ENCODE data around the gene MAVS. TPM values are rescaled to one million over a fixed set of nuclear protein-coding genes. Genes with fewer than 3 reads are reported as not detected.

The MAVS gene
- total RNA-seq, 1 donor from 2014 or later = 14.6 TPM

- no peaks in the 10 kb centered on the region for H3K9me3 ChIP-seq (ENCODE audit: control insufficient read depth in 3 of 3, low read length in 3 of 3)
- H3K4me3 ChIP-seq (ENCODE audit: low read length in 3 of 3) = no peak overlapping the region
- H3K9ac ChIP-seq (ENCODE audit: low read depth in 1 of 3, low read length in 3 of 3) = no peak overlapping the region
- H3K27ac ChIP-seq (ENCODE audit: low read depth, low read length) = no peak overlapping the region
- H3K27me3 ChIP-seq (ENCODE audit: control insufficient read depth in 3 of 3, insufficient read depth in 3 of 3, low read length in 3 of 3) = no peaks in the 10 kb centered on the region
- peaks cover 60 to 66% (median 63%) of the 10 kb centered on the region in 3 donors for H3K36me3 ChIP-seq (ENCODE audit: control insufficient read depth in 3 of 3, insufficient read depth in 3 of 3, low read length in 3 of 3)
- no peaks in the 10 kb centered on the region for H3K4me1 ChIP-seq (ENCODE audit: control insufficient read depth in 3 of 3, insufficient read depth in 3 of 3, low read length in 3 of 3)
Measured at GRCh38 chr20:3864518-3864917, 17.9 kb downstream of the MAVS start.

GRCh38 chr20:3865152-3865886 is 18.7 kb downstream of the MAVS start:
- Histone ChIP-seq H3K27ac (ENCODE audit: low read depth, low read length) (no peak overlapping the region), H3K36me3 (ENCODE audit: control insufficient read depth in 3 of 3, insufficient read depth in 3 of 3, low read length in 3 of 3) (peaks cover 63 to 73% (median 63%) of the 10 kb centered on the region in 3 donors), H3K9me3 (ENCODE audit: control insufficient read depth in 3 of 3, low read length in 3 of 3) (no peaks in the 10 kb centered on the region), H3K4me1 (ENCODE audit: control insufficient read depth in 3 of 3, insufficient read depth in 3 of 3, low read length in 3 of 3) (no peaks in the 10 kb centered on the region), H3K9ac (ENCODE audit: low read depth in 1 of 3, low read length in 3 of 3) (no peak overlapping the region), H3K4me3 (ENCODE audit: low read length in 3 of 3) (no peak overlapping the region), H3K27me3 (ENCODE audit: control insufficient read depth in 3 of 3, insufficient read depth in 3 of 3, low read length in 3 of 3) (no peaks in the 10 kb centered on the region)

GRCh38 chr20:3865887-3866407 is 19.3 kb downstream of the MAVS start:
- Histone ChIP-seq H3K27me3 (ENCODE audit: control insufficient read depth in 3 of 3, insufficient read depth in 3 of 3, low read length in 3 of 3) (no peaks in the 10 kb centered on the region), H3K4me3 (ENCODE audit: low read length in 3 of 3) (no peak overlapping the region), H3K9me3 (ENCODE audit: control insufficient read depth in 3 of 3, low read length in 3 of 3) (no peaks in the 10 kb centered on the region), H3K27ac (ENCODE audit: low read depth, low read length) (no peak overlapping the region), H3K9ac (ENCODE audit: low read depth in 1 of 3, low read length in 3 of 3) (no peak overlapping the region), H3K36me3 (ENCODE audit: control insufficient read depth in 3 of 3, insufficient read depth in 3 of 3, low read length in 3 of 3) (peaks cover 63 to 74% (median 63%) of the 10 kb centered on the region in 3 donors), H3K4me1 (ENCODE audit: control insufficient read depth in 3 of 3, insufficient read depth in 3 of 3, low read length in 3 of 3) (no peaks in the 10 kb centered on the region)

GRCh38 chr20:3866464-3866863 is 19.8 kb downstream of the MAVS start:
- no peak overlapping the region for H3K9ac ChIP-seq (ENCODE audit: low read depth in 1 of 3, low read length in 3 of 3)

GRCh38 chr20:3867802-3868201 is 21.2 kb downstream of the MAVS start:
- Histone ChIP-seq H3K36me3 (ENCODE audit: control insufficient read depth in 3 of 3, insufficient read depth in 3 of 3, low read length in 3 of 3) (peaks cover 54 to 68% (median 57%) of the 10 kb centered on the region in 3 donors), H3K9ac (ENCODE audit: low read depth in 1 of 3, low read length in 3 of 3) (no peak overlapping the region), H3K9me3 (ENCODE audit: control insufficient read depth in 3 of 3, low read length in 3 of 3) (no peaks in the 10 kb centered on the region), H3K27me3 (ENCODE audit: control insufficient read depth in 3 of 3, insufficient read depth in 3 of 3, low read length in 3 of 3) (no peaks in the 10 kb centered on the region), H3K4me1 (ENCODE audit: control insufficient read depth in 3 of 3, insufficient read depth in 3 of 3, low read length in 3 of 3) (peaks cover 0 to 6% (median 0%) of the 10 kb centered on the region in 3 donors), H3K4me3 (ENCODE audit: low read length in 3 of 3) (no peak overlapping the region), H3K27ac (ENCODE audit: low read depth, low read length) (no peak overlapping the region)

More at GRCh38 chr20:3866464-3866863, 19.8 kb downstream of the MAVS start:
- H3K4me3 ChIP-seq (ENCODE audit: low read length in 3 of 3) = no peak overlapping the region
- H3K36me3 ChIP-seq (ENCODE audit: control insufficient read depth in 3 of 3, insufficient read depth in 3 of 3, low read length in 3 of 3) = peaks cover 61 to 74% (median 64%) of the 10 kb centered on the region in 3 donors
- H3K27ac ChIP-seq (ENCODE audit: low read depth, low read length) = no peak overlapping the region
- no peaks in the 10 kb centered on the region for H3K9me3 ChIP-seq (ENCODE audit: control insufficient read depth in 3 of 3, low read length in 3 of 3)
- no peaks in the 10 kb centered on the region for H3K4me1 ChIP-seq (ENCODE audit: control insufficient read depth in 3 of 3, insufficient read depth in 3 of 3, low read length in 3 of 3)
- no peaks in the 10 kb centered on the region for H3K27me3 ChIP-seq (ENCODE audit: control insufficient read depth in 3 of 3, insufficient read depth in 3 of 3, low read length in 3 of 3)

GRCh38 chr20:3869839-3870634 is 23.4 kb downstream of the MAVS start:
- no peaks in the 10 kb centered on the region for H3K9me3 ChIP-seq (ENCODE audit: control insufficient read depth in 3 of 3, low read length in 3 of 3)
- H3K4me3 ChIP-seq (ENCODE audit: low read length in 3 of 3) = no peak overlapping the region
- peaks cover 0 to 15% (median 0%) of the 10 kb centered on the region in 3 donors for H3K4me1 ChIP-seq (ENCODE audit: control insufficient read depth in 3 of 3, insufficient read depth in 3 of 3, low read length in 3 of 3)
- no peaks in the 10 kb centered on the region for H3K27me3 ChIP-seq (ENCODE audit: control insufficient read depth in 3 of 3, insufficient read depth in 3 of 3, low read length in 3 of 3)
- no peak overlapping the region for H3K9ac ChIP-seq (ENCODE audit: low read depth in 1 of 3, low read length in 3 of 3)
- H3K27ac ChIP-seq (ENCODE audit: low read depth, low read length) = no peak overlapping the region
- H3K36me3 ChIP-seq (ENCODE audit: control insufficient read depth in 3 of 3, insufficient read depth in 3 of 3, low read length in 3 of 3) = peaks cover 40 to 58% (median 44%) of the 10 kb centered on the region in 3 donors

- Histone ChIP-seq H3K9ac (ENCODE audit: low read depth in 1 of 3, low read length in 3 of 3) (no peak overlapping the region), H3K4me3 (ENCODE audit: low read length in 3 of 3) (no peak overlapping the region), H3K36me3 (ENCODE audit: control insufficient read depth in 3 of 3, insufficient read depth in 3 of 3, low read length in 3 of 3) (peaks cover 25 to 42% (median 28%) of the 10 kb centered on the region in 3 donors), H3K27ac (ENCODE audit: low read depth, low read length) (no peak overlapping the region), H3K4me1 (ENCODE audit: control insufficient read depth in 3 of 3, insufficient read depth in 3 of 3, low read length in 3 of 3) (peaks cover 0 to 15% (median 0%) of the 10 kb centered on the region in 3 donors), H3K27me3 (ENCODE audit: control insufficient read depth in 3 of 3, insufficient read depth in 3 of 3, low read length in 3 of 3) (no peaks in the 10 kb centered on the region), H3K9me3 (ENCODE audit: control insufficient read depth in 3 of 3, low read length in 3 of 3) (no peaks in the 10 kb centered on the region)
Measured at GRCh38 chr20:3871550-3872265, 25.1 kb downstream of the MAVS start.

- Histone ChIP-seq H3K9ac (ENCODE audit: low read depth in 1 of 3, low read length in 3 of 3) (no peak overlapping the region), H3K36me3 (ENCODE audit: control insufficient read depth in 3 of 3, insufficient read depth in 3 of 3, low read length in 3 of 3) (peaks cover 15 to 33% (median 25%) of the 10 kb centered on the region in 3 donors), H3K4me3 (ENCODE audit: low read length in 3 of 3) (no peak overlapping the region), H3K27ac (ENCODE audit: low read depth, low read length) (no peak overlapping the region), H3K9me3 (ENCODE audit: control insufficient read depth in 3 of 3, low read length in 3 of 3) (no peaks in the 10 kb centered on the region), H3K27me3 (ENCODE audit: control insufficient read depth in 3 of 3, insufficient read depth in 3 of 3, low read length in 3 of 3) (no peaks in the 10 kb centered on the region), H3K4me1 (ENCODE audit: control insufficient read depth in 3 of 3, insufficient read depth in 3 of 3, low read length in 3 of 3) (peaks cover 0 to 15% (median 0%) of the 10 kb centered on the region in 3 donors)
Measured at GRCh38 chr20:3873507-3873906, 26.9 kb downstream of the MAVS start.

GRCh38 chr20:3874194-3874844 is 27.7 kb downstream of the MAVS start:
- H3K9me3 ChIP-seq (ENCODE audit: control insufficient read depth in 3 of 3, low read length in 3 of 3) = no peaks in the 10 kb centered on the region
- no peak overlapping the region for H3K27ac ChIP-seq (ENCODE audit: low read depth, low read length)
- H3K36me3 ChIP-seq (ENCODE audit: control insufficient read depth in 3 of 3, insufficient read depth in 3 of 3, low read length in 3 of 3) = peaks cover 15 to 33% (median 25%) of the 10 kb centered on the region in 3 donors
- no peak overlapping the region for H3K9ac ChIP-seq (ENCODE audit: low read depth in 1 of 3, low read length in 3 of 3)
- H3K4me1 ChIP-seq (ENCODE audit: control insufficient read depth in 3 of 3, insufficient read depth in 3 of 3, low read length in 3 of 3) = peaks cover 0 to 15% (median 0%) of the 10 kb centered on the region in 3 donors
- no peak overlapping the region for H3K4me3 ChIP-seq (ENCODE audit: low read length in 3 of 3)
- H3K27me3 ChIP-seq (ENCODE audit: control insufficient read depth in 3 of 3, insufficient read depth in 3 of 3, low read length in 3 of 3) = no peaks in the 10 kb centered on the region

Data from skeletal muscle tissue (tissue), 4 donors.